A172 (cell line): ENCODE measurements around the gene VPS13A. TPM values are rescaled to one million over a fixed set of nuclear protein-coding genes. Genes with fewer than 3 reads are reported as not detected.
A peak's percentile ranks its signal among the peaks of the same experiment; 100 is the strongest.
"Not testable (repeated sequence)": the region's sequence is repeated elsewhere in the genome, so short reads cannot be mapped to it uniquely, and the experiment has no call there.

Experiments used
- DNase-seq: peaks from one replicate; pipeline ENCODE4 v3.0.0-alpha.2; 2015; ENCODE audit warnings: low spot score
- total RNA-seq: library from RNA; depleted of rRNA; stranded (reverse); fragments of >200 nt; shearing (Covaris generic); gene quantifications from 2 replicates; pipeline ENCODE4 v1.2.3, GENCODE V29; 2014

The VPS13A gene
- total RNA-seq, 1 experiment from 2014 or later, result 29.4 TPM

DNA sequence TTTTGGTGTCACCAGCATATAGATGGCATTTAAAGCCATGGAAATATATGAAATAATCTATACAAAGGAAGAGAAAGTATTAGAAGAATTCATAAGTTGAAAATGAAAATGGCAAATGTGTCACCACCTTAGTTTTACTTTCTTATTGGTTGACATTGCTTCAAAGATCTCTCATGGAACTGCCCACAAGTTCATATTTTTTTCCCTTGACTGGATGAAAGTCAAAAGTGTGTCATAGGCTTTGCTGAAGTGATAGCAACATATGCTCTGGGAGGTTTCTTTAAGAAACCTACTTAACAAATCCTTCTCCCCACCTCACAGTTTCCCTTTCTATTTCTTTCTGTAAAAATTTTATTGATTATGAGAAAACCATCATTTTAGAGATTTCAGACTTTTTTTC lies 127.2 kb downstream of the VPS13A start:
- DNase-seq, result no peak

DNA sequence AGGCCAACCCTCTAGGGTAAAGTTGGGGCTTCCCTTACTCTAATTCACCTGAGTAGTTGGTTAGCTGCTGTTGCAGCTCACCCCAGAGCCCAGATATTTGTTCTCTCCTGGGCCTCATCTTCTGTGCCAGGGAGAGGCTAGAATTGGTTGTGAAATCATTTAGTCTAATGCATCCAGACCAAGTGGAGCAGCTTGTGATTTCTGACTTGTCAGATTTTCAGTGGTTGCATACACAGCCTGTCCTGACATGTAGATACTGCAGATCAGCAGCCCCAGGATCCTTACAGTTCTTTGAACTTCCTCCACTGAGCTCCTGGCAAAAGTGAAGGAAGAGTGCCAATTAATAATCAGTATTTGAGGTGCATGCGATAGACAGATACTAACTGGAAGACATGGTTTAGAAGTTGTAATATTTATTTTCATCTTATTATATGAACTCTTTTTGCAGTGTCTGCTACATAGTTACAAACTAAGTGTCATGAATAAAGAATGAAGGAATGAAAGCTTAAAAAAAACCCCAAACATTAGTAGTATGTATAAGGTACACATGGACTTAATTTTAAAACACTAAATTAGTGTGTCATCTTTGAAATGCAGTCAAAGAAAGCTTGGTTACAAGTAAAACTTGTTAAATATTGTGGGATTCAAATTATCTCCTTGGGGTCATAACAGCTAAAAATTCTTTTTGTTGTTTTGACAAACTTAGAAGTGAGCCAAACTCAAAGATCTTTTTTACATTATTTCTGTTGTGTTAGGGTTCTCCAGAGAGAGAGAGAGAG lies 128.5 kb downstream of the VPS13A start:
- no peak for DNase-seq

DNA sequence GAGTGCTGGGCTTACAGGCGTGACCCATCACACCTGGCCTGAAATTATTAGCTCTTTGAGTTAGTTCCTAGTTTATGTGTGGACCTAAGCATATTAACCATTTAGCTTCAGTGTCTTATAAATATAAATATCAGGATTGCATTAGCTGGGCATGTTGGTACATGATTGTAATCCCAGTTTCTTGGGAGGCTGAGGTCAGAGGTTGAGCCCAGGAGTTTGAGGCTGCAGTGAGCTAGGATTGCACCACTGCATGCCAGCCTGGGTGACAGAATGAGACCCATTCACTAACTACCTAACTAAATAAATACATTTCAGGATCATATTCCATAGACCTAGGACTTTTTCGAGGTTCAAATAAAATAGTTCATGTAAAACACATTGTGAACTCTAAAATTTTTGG lies 129.8 kb downstream of the VPS13A start:
- DNase-seq, result no peak

DNA sequence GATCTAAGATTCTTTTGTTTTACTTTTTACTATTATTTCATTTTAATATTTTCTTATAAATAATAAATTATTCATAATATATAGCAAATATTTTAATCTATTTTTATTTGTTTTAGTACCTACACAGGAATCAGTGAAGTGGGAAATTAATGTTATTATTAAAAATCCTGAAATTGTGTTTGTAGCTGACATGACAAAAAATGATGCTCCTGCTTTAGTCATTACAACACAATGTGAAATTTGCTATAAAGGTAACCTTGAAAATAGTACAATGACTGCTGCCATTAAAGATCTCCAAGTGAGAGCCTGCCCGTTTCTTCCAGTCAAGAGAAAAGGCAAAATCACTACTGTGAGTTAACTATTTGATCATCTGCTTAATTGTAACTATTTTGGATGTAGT lies 138.7 kb downstream of the VPS13A start:
- DNase-seq, result no peak

DNA sequence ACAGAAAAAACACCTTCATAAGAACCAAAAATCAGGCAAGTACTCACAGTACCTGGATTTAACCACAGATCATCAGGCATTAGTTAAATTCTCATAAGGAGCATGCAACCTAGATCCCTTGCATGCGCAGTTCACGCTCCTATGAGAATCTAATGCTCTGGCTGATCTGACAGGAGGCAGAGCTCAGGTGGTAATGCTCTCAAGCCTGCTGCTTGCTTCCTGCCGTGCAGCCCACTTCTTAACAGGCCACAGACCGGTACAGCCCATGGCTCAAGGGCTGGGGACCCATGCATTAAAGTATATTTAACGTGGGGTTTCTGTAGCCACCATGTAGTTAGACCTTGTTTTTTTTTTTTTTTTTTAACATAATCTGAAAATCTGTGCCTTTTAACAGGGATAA lies 147.7 kb downstream of the VPS13A start:
- DNase-seq, result no peak

DNA sequence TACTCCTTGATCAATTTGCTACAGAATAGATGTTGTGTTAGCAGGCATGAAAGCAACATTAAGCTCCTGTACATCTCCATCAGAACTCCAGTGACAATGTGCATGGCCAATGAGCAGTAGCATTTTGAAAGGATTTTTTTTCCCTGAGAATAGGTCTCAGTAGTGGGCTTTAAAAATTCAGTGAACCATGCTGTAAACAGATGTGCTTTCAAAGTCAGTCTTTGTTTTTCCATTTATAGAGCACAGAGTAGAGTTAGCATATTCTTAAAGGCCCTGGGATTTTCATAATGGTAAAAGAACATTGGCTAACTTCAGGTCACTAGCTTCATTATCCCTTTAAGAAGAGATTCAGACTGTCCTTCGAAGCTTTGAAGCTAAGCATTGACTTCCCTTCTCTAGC lies 150.8 kb downstream of the VPS13A start:
- DNase-seq, result no peak

DNA sequence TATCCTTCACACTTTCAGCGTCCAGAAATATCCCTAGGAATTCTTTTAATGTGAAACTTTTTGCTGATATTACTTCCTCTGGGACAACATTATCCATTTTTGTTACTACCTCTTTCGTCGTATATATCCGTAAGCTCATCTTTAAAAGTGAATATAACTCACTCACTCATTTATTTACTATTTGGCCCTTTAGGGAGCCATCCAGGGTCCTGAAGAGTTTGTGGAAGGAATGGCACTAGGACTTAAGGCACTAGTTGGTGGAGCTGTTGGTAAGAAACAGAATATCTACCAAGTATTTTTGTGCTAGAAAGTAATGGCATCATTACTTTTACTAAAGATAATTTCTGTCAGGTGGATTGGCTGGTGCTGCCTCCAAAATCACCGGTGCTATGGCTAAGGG lies 192.7 kb downstream of the VPS13A start:
- no peak for DNase-seq

DNA sequence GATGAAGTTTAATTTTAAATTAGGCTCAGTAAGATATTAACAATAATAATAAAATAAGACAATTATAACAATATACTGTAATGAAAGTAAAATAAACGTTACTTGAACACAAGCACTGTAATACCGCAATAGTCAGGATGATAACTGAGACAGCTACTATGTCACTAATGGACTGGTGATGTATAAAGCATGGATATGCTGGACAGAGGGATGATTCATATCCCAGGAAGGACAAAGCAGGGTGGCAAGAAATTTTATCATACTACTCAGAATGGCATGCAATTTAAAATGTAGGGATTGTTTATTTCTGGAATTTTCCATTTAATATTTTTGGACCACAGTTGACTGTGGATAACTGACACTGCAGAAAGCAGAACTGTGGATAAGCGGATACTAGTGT lies 196.9 kb downstream of the VPS13A start:
- DNase-seq, result peak; percentile 16

DNA sequence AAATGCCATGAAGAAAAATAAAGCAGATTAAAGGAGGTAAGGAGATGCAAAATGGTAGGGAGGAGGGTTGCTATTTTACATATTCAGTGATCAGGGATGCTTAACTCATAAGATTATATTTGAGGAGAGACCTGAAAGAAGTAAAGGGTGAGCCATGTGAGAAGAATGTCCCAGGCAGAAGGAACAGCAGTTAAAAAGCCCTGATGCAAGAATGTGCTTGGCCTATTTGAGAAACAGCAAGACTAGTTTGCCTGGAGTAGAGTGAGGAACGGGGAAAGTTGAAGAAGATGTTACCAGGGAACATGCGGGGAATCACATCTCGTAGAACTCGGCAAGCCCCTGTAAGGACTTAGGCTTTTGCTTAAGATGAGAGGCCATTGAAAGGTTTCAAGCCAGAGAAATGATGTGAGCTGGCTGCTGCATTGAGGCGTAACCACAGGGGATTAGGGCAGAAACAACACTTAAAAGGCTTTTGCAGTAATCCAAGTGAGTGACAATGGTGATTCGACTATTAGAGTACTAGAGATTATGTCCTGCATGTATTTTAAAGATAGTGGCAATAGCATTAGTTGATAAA lies 198.7 kb downstream of the VPS13A start:
- DNase-seq, result no peak

DNA sequence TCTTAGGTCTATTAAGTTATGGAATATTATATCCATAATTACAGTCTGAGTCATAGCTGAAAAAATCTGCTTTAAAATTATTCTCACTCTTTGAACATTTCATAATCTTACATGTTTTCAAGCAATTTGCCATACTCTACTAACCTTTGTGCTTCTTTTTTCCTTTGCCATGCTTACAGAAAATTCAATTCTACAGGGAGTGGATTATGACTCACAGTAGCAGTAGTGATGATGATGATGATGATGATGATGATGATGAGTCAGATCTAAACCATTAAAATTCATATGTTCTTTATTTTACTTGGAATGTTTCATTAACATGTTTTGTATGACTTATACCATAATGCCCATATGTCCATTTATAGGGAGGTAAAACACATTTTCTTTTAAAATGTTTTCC lies 207.1 kb downstream of the VPS13A start:
- peak; percentile 71 for DNase-seq

DNA sequence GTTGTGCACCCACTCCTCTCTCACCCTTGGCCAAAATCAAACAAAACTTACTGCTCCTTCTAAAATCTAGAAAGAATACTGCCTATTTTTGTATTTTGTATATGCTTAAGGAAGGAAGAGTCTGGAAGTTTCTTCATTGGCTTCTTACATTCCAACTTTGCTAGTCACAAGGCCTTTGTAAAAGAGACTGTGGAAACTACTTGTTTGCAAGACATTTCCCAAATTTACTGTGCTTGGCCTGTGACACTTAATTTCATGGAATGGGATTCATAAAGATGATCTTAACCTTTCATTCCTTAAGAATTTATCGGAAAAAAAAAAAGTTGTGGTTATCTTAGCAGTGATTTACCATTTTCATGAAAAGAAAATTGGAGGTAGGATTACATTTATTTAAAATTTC lies 208.9 kb downstream of the VPS13A start:
- DNase-seq, result no peak

DNA sequence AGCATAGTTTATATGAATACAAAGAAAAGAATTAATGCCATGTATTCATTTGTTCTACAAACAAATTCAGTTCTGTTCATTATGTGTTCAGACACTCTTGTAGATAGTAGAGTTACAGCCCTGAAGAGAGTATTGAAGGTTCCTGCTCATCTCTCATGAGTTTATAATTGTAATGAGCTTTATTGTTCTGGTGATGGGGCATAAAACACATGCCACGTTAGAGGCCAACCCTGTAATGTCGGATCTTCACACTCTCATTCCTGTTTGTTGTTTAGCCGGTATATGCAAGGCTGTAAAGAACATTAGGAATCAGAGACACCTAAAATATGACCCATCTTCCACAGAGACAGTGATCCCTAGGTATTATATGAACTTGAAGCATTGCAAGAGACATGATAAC lies 214.5 kb downstream of the VPS13A start:
- no peak for DNase-seq

DNA sequence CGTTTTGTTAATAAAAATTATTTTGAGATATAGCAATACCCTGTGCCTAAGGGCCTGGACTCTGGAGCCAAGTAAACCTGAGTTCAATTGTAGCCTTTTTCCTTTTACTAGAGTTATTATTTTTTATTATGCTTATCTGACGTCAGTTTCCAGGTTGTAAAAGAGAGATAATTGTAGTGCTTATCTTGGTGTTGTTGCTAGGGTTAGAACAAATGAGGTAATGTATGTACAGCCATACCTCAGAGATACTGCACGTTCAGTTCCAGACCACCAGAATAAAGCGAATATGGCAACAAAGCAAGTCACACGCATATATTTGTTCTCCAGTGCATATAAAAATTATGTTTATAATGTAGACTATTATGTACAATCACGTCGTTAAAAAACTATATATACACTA lies 215.0 kb downstream of the VPS13A start:
- no peak for DNase-seq

DNA sequence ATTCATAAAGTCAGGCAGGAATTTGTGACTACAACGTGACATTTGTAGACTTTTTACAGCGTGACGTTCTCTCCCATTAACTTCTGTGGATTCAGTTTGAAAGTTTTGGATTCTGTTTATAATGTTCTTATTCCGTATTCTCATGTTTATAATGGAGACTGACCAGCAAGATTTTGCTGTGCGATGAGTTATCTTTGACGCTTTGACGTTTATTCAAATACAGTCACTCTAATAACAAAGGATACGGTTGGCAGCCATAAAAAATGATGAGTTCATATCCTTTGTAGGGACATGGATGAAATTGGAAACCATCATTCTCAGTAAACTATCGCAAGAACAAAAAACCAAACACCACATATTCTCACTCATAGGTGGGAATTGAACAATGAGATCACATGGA lies 221.2 kb downstream of the VPS13A start:
- not testable (repeated sequence) for DNase-seq

DNA sequence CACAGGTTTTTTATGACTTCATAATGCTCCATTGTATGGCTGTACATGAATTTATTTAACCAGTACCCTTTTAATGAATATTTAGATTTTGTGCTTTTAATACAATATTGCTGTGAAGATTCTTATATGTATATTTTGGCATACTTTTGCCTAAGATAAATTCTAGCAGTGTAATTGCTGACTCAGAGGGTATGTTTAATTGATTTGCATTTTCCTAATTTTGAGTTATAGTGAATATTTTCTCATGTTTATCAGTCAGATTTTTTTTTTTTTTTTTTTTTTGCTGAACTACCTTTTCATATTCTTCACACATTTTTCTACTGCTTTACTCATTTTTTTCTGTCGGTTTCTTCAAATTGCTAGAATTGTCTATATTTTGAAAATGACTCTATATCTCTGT lies 222.6 kb downstream of the VPS13A start:
- DNase-seq, result no peak

DNA sequence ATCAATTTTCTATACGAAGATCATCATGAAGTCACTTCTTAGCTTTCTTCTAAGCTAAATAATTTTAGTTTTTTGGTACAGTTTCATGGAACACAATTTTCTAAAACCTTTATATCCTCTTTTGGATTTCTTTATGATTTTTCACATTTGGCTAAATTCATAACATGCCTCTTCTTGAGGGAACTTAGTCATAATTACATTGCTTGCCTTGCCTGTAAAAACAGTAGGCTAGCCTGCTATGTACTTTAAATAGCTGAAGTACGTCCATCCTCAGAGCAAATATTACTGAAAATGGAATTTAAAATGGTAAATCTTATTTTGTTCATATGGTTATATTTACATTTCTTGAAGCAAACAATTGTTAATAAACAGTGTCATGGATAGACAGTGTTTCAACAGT lies 225.0 kb downstream of the VPS13A start:
- no peak for DNase-seq

DNA sequence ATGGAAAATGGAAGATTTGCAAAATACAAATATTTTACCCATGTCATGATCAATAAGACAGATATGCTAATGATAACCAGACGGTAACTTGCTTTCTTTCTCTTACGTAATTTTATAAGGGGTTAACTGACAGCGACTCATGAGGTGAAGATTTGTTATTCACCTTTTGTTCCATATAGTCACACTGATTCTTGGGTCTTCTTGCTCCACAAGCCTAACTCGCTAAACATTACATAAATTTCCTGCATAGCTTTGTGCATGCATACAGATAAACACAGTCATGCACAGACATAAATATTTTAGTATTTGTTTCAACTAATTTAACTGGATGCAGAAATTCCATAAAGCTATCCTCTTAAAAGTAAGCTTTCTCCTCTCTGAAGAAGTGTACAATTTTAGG lies 225.9 kb downstream of the VPS13A start:
- no peak for DNase-seq

DNA sequence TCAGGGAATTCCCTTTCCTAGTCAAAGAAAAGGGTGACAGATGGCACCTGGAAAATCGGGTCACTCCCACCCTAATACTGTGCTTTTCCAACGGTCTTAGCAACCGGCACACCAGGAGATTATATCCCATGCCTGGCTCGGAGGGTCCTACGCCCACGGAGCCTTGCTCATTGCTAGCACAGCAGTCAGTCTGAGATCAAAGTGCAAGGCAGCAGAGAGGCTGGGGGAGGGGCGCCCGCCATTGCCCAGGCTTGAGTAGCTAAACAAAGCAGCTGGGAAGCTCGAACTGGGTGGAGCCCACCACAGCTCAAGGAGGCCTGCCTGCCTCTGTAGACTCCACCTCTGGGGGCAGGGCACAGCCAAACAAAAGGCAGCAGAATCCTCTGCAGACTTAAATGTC lies 231.2 kb downstream of the VPS13A start:
- not testable (repeated sequence) for DNase-seq

DNA sequence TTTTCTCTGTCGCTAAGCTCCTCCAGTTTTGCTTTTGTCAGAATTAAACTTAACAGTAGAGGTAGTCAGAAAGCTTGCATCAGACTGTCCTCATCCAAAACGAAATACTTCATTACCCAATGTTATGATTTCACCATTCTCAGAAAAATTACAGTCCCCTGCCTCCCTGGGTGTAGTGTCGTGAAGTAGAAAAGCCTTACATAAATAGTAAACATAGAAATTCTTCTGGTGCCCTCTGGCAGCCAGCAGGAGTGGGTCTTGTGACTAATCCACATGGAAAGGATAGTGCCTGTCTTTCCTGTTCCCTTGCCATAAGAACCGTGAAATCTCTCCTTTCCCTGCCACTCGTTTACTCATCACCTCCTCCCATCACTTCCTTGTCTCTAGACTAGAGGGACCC lies 240.2 kb downstream of the VPS13A start:
- peak; percentile 69 for DNase-seq

DNA sequence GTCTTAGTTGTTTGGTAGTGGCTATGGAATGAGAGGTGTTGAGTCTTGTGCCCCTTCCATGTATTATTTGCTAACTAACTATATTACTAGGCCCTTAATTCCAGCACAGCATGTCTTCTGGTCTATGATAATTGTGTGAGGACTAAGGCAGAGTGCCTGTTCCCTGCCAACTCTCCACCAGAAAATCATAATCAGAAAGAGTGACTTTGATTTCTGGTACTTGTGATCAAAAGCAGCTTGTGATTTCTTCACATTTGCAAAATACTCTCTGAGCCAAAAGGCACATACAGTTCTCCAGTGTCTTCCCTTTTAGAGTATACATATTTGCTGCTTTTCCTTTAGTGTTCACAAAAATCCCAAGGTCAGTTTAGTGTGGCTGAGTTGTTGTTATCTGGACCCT lies 240.9 kb downstream of the VPS13A start:
- DNase-seq, result no peak

DNA sequence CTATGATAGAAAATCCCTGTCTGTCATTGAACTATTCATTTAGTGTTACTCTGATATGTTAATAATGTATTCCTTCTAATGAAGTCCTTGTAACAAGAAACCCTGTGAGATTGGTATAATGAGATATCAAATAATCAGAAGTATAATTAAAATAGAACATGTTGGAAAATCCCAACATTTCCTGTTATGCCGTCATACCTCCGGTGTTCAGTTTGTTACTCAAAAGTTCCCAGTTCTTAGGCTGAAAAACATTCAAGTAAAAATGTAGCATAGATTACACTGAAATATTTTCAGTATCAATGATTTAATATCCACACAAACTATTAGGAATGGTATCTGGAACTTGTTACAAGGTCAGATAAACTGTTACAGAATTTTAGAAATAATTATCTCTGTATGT lies 243.3 kb downstream of the VPS13A start:
- no peak for DNase-seq

DNA sequence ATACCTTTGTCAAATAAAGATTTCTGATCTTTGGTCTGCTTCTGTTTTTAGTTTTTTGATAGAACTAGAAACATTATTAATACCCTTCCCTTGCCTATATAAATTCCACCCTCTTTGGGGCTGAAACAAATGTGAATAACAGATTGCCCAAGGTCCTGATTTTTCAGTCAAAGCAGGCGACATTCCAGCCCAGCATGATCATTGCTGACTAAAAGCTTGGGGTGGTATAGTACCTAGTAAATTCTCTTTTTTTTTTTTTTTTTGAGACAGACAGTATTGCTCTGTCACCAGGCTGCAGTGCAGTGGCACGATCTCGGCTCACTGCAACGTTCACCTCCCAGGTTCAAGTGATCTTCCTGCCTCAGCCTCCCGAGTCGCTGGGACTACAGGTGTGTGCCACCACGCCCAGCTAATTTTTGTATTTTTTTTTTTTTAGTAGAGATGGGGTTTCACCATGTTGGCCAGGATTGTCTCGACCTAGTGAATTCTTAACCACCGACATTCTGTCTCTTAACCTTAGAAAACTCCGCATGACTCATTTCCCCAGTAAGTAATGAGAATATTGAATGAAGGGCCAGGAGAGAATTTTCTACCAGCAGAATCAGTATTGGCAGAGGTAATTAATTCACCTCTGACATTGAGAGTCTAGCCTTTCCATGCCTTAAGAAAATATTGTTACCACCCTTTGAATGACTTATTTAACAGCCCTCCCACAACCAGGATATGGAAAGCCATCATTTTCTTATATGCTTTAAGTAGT lies 244.4 kb downstream of the VPS13A start:
- DNase-seq, result peak; percentile 19

DNA sequence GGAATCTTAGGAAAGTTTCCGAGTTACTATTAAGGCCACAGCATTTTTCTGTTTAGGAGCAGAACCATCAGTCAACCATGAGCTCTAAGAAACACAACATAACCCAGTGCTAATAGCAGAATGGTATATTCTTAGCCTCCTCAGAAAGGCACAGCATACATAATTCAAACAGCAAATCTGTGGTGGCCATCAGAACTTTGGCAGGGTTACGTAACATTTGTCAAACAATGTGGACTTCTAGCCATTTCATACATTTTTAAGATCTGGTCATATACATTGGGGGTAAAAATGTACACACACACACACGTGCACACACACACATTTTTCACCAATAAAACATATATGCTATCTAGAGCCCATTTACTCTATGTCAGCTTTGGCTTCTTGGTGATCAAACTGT lies 245.6 kb downstream of the VPS13A start:
- DNase-seq, result no peak
